Neural cell (in vitro differentiated cells): ENCODE measurements around the gene PTPRR. TPM values are rescaled to one million over a fixed set of nuclear protein-coding genes. Genes with fewer than 3 reads are reported as not detected.

Experiments
- H2AFZ ChIP-seq: fragments of 200-600, 300-800 bp; sonication (generic), shearing (Covaris generic); 2 replicates; pipeline ENCODE4 v1.6.0; 2014; ENCODE audit warnings: low read depth, mild to moderate bottlenecking, antibody characterized with exemption, low read length, moderate library complexity
- H3F3A ChIP-seq: fragments of 200-600 bp; shearing (Covaris generic); 2 replicates; pipeline ENCODE4 v1.6.1; 2016; ENCODE audit warnings: mild to moderate bottlenecking, moderate library complexity, mixed read lengths, antibody characterized with exemption, low read length; ENCODE audit not compliant: insufficient read depth, poor library complexity, severe bottlenecking
- H3K27ac ChIP-seq: fragments of 200-600, 300-800 bp; sonication (generic), shearing (Covaris generic); 2 replicates; pipeline ENCODE4 v1.5.1; 2014; ENCODE audit warnings: mild to moderate bottlenecking, low read length, moderate library complexity
- H3K27me3 ChIP-seq: fragments of 300-800, 200-600 bp; sonication (generic), shearing (Covaris generic); 2 replicates; pipeline ENCODE4 v1.6.0; 2014; ENCODE audit warnings: mild to moderate bottlenecking, low read depth, low read length, moderate library complexity; ENCODE audit not compliant: insufficient read depth
- H3K36me3 ChIP-seq: fragments of 300-800, 200-600 bp; sonication (generic), shearing (Covaris generic); 2 replicates; pipeline ENCODE4 v1.5.1; 2014; ENCODE audit warnings: mild to moderate bottlenecking, antibody characterized with exemption, low read length, moderate library complexity; ENCODE audit not compliant: insufficient read depth
- H3K4me2 ChIP-seq: fragments of 300-800, 200-600 bp; sonication (generic), shearing (Covaris generic); 2 replicates; pipeline ENCODE4 v1.6.0; 2014; ENCODE audit warnings: mild to moderate bottlenecking, low read length
- H3K4me3 ChIP-seq: fragments of 300-800, 200-600 bp; sonication (generic), shearing (Covaris generic); 2 replicates; pipeline ENCODE4 v1.5.1; 2014; ENCODE audit warnings: mild to moderate bottlenecking, low read length, moderate library complexity
- H3K79me2 ChIP-seq: fragments of 200-600 bp; shearing (Covaris generic); replicated peaks from 2 replicates; pipeline ENCODE4 v1.6.0; 2014; ENCODE audit warnings: mild to moderate bottlenecking, low read length, moderate library complexity; ENCODE audit not compliant: insufficient read depth
- H3K9ac ChIP-seq: fragments of 300-800, 200-600 bp; sonication (generic), shearing (Covaris generic); 2 replicates; pipeline ENCODE4 v1.6.1; 2016; ENCODE audit warnings: mild to moderate bottlenecking, low read length, mixed read lengths
- H3K9me2 ChIP-seq: fragments of 200-600 bp; shearing (Covaris generic); 2 replicates; pipeline ENCODE4 v1.6.1; 2016; ENCODE audit warnings: mild to moderate bottlenecking, low read length, mixed read lengths; ENCODE audit not compliant: insufficient read depth
- H3K9me3 ChIP-seq: fragments of 200-600, 300-800 bp; sonication (generic), shearing (Covaris generic); 2 replicates; pipeline ENCODE4 v1.6.1; 2016; ENCODE audit warnings: mild to moderate bottlenecking, mixed run types, low read length, moderate library complexity, mixed read lengths
- H4K20me1 ChIP-seq: fragments of 200-600 bp; shearing (Covaris generic); 2 replicates; pipeline ENCODE4 v1.6.1; 2016; ENCODE audit warnings: mild to moderate bottlenecking, mixed run types; ENCODE audit not compliant: insufficient read depth
- EP300 ChIP-seq: fragments of 450-650 bp; conservative IDR thresholded peaks from 2 replicates; pipeline ENCODE4 v1.6.1; 2014; ENCODE audit warnings: antibody characterized with exemption, mild to moderate bottlenecking, moderate library complexity; ENCODE audit not compliant: poor library complexity, severe bottlenecking
- EZH2 ChIP-seq: fragments of 200-600, 300-800 bp; shearing (Covaris generic), sonication (generic); IDR thresholded peaks from 2 replicates; pipeline ENCODE4 v1.6.1; 2014; ENCODE audit warnings: antibody characterized with exemption, low read length, borderline replicate concordance, mild to moderate bottlenecking; ENCODE audit not compliant: insufficient read depth, poor library complexity, severe bottlenecking
- MXI1 ChIP-seq: fragments of 450-650 bp; conservative IDR thresholded peaks from 2 replicates; pipeline ENCODE4 v1.6.1; 2014; ENCODE audit warnings: antibody characterized with exemption, mild to moderate bottlenecking; ENCODE audit not compliant: poor library complexity, severe bottlenecking
- POLR2AphosphoS5 ChIP-seq: IDR thresholded peaks from 2 replicates; pipeline ENCODE4 v1.6.1; 2012
- RAD21 ChIP-seq: fragments of 450-650 bp; conservative IDR thresholded peaks from 2 replicates; pipeline ENCODE4 v1.6.1; 2014; ENCODE audit warnings: antibody characterized with exemption, mild to moderate bottlenecking, moderate library complexity
- SMC3 ChIP-seq: fragments of 450-650 bp; conservative IDR thresholded peaks from 2 replicates; pipeline ENCODE4 v1.6.1; 2014; ENCODE audit warnings: antibody characterized with exemption, mild to moderate bottlenecking, moderate library complexity; ENCODE audit not compliant: poor library complexity
- TAF1 ChIP-seq: IDR thresholded peaks from 2 replicates; pipeline ENCODE4 v1.6.1; 2012; ENCODE audit warnings: low read depth
- polyA plus RNA-seq: library from polyadenylated mRNA; depleted of rRNA; stranded (reverse); fragments of >200 nt; gene quantifications from 2 replicates; pipeline ENCODE4 v1.2.3, GENCODE V29; 2014
- TF ChIP-seq, protein P1 (sequence below): IDR thresholded peaks from 2 replicates; pipeline ENCODE4 v1.6.1; 2012; ENCODE audit warnings: borderline replicate concordance
- TF ChIP-seq, protein P2 (sequence below): fragments of 450-650 bp; IDR thresholded peaks from 2 replicates; pipeline ENCODE4 v1.5.1; 2014; ENCODE audit warnings: antibody characterized with exemption, mild to moderate bottlenecking, moderate library complexity; ENCODE audit not compliant: poor library complexity, severe bottlenecking

Gene PTPRR
- polyA plus RNA-seq, 1 donor from 2014 or later = 2.2 TPM

DNA sequence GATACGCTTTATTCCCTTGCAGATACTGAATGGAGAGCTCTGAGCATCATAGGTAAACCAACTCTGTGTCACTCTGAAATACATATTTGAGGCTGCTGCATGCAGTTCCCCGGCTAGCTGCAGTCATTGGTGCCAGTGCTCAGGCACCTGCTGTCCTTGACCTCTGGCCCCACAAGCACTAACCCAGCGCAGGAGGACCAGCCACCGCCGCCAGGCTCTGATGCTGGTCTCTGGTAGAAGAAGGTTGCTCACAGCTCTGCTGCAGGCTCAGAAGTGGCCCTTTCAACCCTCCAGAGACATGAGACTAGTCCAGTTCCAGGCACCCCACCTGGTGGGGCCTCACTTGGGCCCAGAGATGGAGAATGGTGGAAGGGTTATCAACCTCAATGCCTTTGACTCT is 248.8 kb downstream of the PTPRR start:
- Histone ChIP-seq H3K4me2 (no peak overlapping the region), H3K36me3 (no peaks in the 10 kb centered on the region), H3K4me3 (no peak overlapping the region), H3K27me3 (no peaks in the 10 kb centered on the region), H3K9ac (no peak overlapping the region), H3K27ac (no peak overlapping the region), H4K20me1 (no peaks in the 10 kb centered on the region), H3F3A (no peaks in the 10 kb centered on the region), H3K9me3 (no peaks in the 10 kb centered on the region), H2AFZ (no peak overlapping the region), H3K9me2 (no peaks in the 10 kb centered on the region), H3K79me2 (no peaks in the 10 kb centered on the region)
- TF ChIP-seq TAF1 = no peak

DNA sequence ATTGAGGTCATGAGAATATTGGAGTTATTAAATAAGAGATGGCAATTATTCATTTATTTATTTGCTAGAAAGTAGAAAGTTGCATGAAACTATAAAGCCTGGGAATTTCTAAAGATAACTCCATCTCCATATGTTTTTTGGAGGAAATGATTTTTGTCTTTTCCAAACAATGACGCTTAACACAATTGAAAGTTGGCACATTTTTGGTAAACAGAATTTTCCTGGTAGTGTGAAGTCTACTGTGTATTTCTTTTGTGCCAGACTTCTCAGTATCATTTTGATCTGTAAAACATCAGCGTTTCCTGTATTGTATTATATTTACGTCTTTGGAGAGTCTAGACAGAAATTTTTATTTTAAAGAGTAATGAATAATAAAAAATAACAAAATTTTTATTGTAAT is 249.6 kb downstream of the PTPRR start:
- Histone ChIP-seq H3K9me2 (no peaks in the 10 kb centered on the region), H3K9me3 (no peaks in the 10 kb centered on the region), H4K20me1 (no peaks in the 10 kb centered on the region), H3K79me2 (no peaks in the 10 kb centered on the region), H3K4me2 (no peak overlapping the region), H2AFZ (no peak overlapping the region), H3K27ac (no peak overlapping the region), H3K27me3 (no peaks in the 10 kb centered on the region), H3K9ac (no peak overlapping the region), H3F3A (no peaks in the 10 kb centered on the region), H3K36me3 (no peaks in the 10 kb centered on the region), H3K4me3 (no peak overlapping the region)
- TF ChIP-seq TAF1 (no peak), EP300 (no peak), RAD21 (no peak), EZH2 (no peak), POLR2AphosphoS5 (no peak), SMC3 (no peak), MXI1 (no peak)
- TF ChIP-seq, protein P1, sequence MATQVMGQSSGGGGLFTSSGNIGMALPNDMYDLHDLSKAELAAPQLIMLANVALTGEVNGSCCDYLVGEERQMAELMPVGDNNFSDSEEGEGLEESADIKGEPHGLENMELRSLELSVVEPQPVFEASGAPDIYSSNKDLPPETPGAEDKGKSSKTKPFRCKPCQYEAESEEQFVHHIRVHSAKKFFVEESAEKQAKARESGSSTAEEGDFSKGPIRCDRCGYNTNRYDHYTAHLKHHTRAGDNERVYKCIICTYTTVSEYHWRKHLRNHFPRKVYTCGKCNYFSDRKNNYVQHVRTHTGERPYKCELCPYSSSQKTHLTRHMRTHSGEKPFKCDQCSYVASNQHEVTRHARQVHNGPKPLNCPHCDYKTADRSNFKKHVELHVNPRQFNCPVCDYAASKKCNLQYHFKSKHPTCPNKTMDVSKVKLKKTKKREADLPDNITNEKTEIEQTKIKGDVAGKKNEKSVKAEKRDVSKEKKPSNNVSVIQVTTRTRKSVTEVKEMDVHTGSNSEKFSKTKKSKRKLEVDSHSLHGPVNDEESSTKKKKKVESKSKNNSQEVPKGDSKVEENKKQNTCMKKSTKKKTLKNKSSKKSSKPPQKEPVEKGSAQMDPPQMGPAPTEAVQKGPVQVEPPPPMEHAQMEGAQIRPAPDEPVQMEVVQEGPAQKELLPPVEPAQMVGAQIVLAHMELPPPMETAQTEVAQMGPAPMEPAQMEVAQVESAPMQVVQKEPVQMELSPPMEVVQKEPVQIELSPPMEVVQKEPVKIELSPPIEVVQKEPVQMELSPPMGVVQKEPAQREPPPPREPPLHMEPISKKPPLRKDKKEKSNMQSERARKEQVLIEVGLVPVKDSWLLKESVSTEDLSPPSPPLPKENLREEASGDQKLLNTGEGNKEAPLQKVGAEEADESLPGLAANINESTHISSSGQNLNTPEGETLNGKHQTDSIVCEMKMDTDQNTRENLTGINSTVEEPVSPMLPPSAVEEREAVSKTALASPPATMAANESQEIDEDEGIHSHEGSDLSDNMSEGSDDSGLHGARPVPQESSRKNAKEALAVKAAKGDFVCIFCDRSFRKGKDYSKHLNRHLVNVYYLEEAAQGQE = no peak

DNA sequence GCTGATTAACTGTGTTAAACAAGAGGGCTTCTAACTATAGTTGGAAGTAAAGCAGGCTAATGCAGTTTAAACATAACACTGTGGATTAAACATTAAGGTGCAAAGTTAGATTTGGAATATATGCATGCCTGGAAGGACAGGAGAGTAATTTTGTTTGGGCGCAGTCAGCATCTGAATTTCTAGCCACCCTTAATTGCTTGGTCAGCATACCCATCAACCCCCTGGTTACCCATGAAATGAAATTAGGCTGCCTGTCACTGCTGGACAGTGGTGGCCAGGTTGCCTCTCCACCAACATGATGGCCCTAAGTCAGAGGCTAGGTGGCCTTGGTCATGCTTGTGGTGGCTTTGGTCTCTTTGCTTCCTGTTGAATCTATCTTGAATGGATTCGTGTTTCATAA is 253.3 kb downstream of the PTPRR start:
- H3F3A ChIP-seq = no peaks in the 10 kb centered on the region
- TF ChIP-seq POLR2AphosphoS5 = no peak
- TF ChIP-seq RAD21 = no peak
- no peak for TF ChIP-seq SMC3
- no peak for TF ChIP-seq TAF1
- TF ChIP-seq, protein P2, sequence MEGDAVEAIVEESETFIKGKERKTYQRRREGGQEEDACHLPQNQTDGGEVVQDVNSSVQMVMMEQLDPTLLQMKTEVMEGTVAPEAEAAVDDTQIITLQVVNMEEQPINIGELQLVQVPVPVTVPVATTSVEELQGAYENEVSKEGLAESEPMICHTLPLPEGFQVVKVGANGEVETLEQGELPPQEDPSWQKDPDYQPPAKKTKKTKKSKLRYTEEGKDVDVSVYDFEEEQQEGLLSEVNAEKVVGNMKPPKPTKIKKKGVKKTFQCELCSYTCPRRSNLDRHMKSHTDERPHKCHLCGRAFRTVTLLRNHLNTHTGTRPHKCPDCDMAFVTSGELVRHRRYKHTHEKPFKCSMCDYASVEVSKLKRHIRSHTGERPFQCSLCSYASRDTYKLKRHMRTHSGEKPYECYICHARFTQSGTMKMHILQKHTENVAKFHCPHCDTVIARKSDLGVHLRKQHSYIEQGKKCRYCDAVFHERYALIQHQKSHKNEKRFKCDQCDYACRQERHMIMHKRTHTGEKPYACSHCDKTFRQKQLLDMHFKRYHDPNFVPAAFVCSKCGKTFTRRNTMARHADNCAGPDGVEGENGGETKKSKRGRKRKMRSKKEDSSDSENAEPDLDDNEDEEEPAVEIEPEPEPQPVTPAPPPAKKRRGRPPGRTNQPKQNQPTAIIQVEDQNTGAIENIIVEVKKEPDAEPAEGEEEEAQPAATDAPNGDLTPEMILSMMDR = no peak
- TF ChIP-seq, protein P1 = no peak
- TF ChIP-seq EP300 = no peak
- TF ChIP-seq EZH2 = no peak
- no peaks in the 10 kb centered on the region for H3K36me3 ChIP-seq
- no peak overlapping the region for H3K27ac ChIP-seq
- no peaks in the 10 kb centered on the region for H3K9me2 ChIP-seq
- H3K4me2 ChIP-seq = no peak overlapping the region
- no peaks in the 10 kb centered on the region for H3K9me3 ChIP-seq
- H3K27me3 ChIP-seq = no peaks in the 10 kb centered on the region
- H3K79me2 ChIP-seq = no peaks in the 10 kb centered on the region
- H3K9ac ChIP-seq = no peak overlapping the region
- no peak overlapping the region for H2AFZ ChIP-seq
- H4K20me1 ChIP-seq = no peaks in the 10 kb centered on the region
- no peak overlapping the region for H3K4me3 ChIP-seq
